ENCODE data around the gene CAPN1. TPM values are rescaled to one million over a fixed set of nuclear protein-coding genes. Genes with fewer than 3 reads are reported as not detected.

The CAPN1 gene
- polyA plus RNA-seq, 1 donor from 2014 or later: 102 TPM

DNA sequence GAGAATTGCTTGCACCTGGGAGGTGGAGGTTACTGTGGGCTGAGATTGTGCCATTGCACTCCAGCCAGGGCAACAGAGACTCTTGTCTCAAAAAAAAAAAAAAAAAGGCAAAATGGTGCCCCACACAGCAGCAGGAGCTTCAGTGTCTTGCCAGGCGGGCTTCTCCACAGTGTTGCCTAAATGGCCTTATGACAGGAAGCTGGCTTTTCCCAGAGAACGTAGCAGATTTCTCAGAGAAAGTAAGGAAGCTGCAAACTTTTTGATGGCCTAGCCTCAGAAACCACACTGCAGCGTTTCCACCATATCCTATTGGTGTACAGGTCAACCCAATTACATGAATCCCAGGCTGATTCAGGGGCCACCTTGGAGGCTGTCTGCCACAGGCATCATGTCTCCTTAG is 24.4 kb upstream of the CAPN1 start:
- Histone ChIP-seq H3K27me3 (ENCODE audit: insufficient read depth, low read depth, low read length) (no peaks in the 10 kb centered on the region), H3K9me2 (ENCODE audit: insufficient read depth, low read length) (no peaks in the 10 kb centered on the region), H4K20me1 (ENCODE audit: insufficient read depth) (no peaks in the 10 kb centered on the region), H3F3A (ENCODE audit: insufficient read depth, low read length, poor library complexity, severe bottlenecking) (no peaks in the 10 kb centered on the region), H3K4me2 (ENCODE audit: low read length) (no peak overlapping the region), H3K4me3 (ENCODE audit: low read length) (no peak overlapping the region), H3K27ac (ENCODE audit: low read length) (no peak overlapping the region), H3K9ac (ENCODE audit: low read length) (no peak overlapping the region), H3K9me3 (ENCODE audit: low read length) (no peaks in the 10 kb centered on the region), H3K36me3 (ENCODE audit: insufficient read depth, low read length) (no peaks in the 10 kb centered on the region), H2AFZ (ENCODE audit: low read depth, low read length) (no peak overlapping the region), H3K79me2 (replicated peaks; ENCODE audit: insufficient read depth, low read length) (no peaks in the 10 kb centered on the region)
- TF ChIP-seq, protein P1, sequence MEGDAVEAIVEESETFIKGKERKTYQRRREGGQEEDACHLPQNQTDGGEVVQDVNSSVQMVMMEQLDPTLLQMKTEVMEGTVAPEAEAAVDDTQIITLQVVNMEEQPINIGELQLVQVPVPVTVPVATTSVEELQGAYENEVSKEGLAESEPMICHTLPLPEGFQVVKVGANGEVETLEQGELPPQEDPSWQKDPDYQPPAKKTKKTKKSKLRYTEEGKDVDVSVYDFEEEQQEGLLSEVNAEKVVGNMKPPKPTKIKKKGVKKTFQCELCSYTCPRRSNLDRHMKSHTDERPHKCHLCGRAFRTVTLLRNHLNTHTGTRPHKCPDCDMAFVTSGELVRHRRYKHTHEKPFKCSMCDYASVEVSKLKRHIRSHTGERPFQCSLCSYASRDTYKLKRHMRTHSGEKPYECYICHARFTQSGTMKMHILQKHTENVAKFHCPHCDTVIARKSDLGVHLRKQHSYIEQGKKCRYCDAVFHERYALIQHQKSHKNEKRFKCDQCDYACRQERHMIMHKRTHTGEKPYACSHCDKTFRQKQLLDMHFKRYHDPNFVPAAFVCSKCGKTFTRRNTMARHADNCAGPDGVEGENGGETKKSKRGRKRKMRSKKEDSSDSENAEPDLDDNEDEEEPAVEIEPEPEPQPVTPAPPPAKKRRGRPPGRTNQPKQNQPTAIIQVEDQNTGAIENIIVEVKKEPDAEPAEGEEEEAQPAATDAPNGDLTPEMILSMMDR (IDR thresholded peaks at IDR 0.05; ENCODE audit: poor library complexity, severe bottlenecking): no peak
- no peak for TF ChIP-seq RAD21 (conservative IDR thresholded peaks at IDR 0.05)

DNA sequence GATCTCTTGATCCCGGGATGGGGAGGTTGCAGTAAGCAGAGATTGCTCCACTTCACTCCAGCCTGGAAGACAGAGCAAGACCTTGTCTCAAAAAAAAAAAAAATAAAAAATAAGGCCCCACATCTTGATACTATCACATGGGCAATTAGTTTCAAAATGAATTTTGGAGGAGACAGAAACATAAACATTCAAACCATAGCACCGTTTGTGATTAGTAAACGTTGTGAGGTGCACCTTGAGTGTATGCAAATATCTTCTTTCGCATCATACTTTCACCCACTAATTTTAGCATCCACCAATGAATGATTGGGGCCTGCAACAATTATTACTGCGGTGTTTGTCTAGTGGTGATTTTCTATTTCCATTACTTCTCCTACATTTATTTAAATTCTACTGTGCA is 22.7 kb upstream of the CAPN1 start:
- Histone ChIP-seq H3K36me3 (ENCODE audit: insufficient read depth, low read length) (no peaks in the 10 kb centered on the region), H3K9ac (ENCODE audit: low read length) (no peak overlapping the region), H3K9me2 (ENCODE audit: insufficient read depth, low read length) (no peaks in the 10 kb centered on the region), H4K20me1 (ENCODE audit: insufficient read depth) (no peaks in the 10 kb centered on the region), H2AFZ (ENCODE audit: low read depth, low read length) (no peak overlapping the region), H3K9me3 (ENCODE audit: low read length) (no peaks in the 10 kb centered on the region), H3K4me2 (ENCODE audit: low read length) (no peak overlapping the region), H3K4me3 (ENCODE audit: low read length) (no peak overlapping the region), H3K27me3 (ENCODE audit: insufficient read depth, low read depth, low read length) (no peaks in the 10 kb centered on the region), H3K27ac (ENCODE audit: low read length) (no peak overlapping the region), H3F3A (ENCODE audit: insufficient read depth, low read length, poor library complexity, severe bottlenecking) (no peaks in the 10 kb centered on the region), H3K79me2 (replicated peaks; ENCODE audit: insufficient read depth, low read length) (no peaks in the 10 kb centered on the region)
- TF ChIP-seq EZH2 (IDR thresholded peaks at IDR 0.05; ENCODE audit: borderline replicate concordance, insufficient read depth, low read length, poor library complexity, severe bottlenecking): no peak
- TF ChIP-seq POLR2AphosphoS5 (IDR thresholded peaks at IDR 0.05): no peak
- TF ChIP-seq EP300 (conservative IDR thresholded peaks at IDR 0.05; ENCODE audit: poor library complexity, severe bottlenecking): no peak

- Histone ChIP-seq H3K36me3 (ENCODE audit: insufficient read depth, low read length) (no peaks in the 10 kb centered on the region), H3K9me3 (ENCODE audit: low read length) (no peaks in the 10 kb centered on the region), H3K9me2 (ENCODE audit: insufficient read depth, low read length) (no peaks in the 10 kb centered on the region)
Observed at GRCh38 chr11:65160643-65161042, 21.1 kb upstream of the CAPN1 start.

More at GRCh38 chr11:65160643-65161042, 21.1 kb upstream of the CAPN1 start:
- no peak overlapping the region for H2AFZ ChIP-seq (ENCODE audit: low read depth, low read length)
- H3K27me3 ChIP-seq (ENCODE audit: insufficient read depth, low read depth, low read length): no peaks in the 10 kb centered on the region
- TF ChIP-seq RAD21 (conservative IDR thresholded peaks at IDR 0.05): no peak
- no peak for TF ChIP-seq TAF1 (IDR thresholded peaks at IDR 0.05; ENCODE audit: low read depth)
- TF ChIP-seq, protein P2, sequence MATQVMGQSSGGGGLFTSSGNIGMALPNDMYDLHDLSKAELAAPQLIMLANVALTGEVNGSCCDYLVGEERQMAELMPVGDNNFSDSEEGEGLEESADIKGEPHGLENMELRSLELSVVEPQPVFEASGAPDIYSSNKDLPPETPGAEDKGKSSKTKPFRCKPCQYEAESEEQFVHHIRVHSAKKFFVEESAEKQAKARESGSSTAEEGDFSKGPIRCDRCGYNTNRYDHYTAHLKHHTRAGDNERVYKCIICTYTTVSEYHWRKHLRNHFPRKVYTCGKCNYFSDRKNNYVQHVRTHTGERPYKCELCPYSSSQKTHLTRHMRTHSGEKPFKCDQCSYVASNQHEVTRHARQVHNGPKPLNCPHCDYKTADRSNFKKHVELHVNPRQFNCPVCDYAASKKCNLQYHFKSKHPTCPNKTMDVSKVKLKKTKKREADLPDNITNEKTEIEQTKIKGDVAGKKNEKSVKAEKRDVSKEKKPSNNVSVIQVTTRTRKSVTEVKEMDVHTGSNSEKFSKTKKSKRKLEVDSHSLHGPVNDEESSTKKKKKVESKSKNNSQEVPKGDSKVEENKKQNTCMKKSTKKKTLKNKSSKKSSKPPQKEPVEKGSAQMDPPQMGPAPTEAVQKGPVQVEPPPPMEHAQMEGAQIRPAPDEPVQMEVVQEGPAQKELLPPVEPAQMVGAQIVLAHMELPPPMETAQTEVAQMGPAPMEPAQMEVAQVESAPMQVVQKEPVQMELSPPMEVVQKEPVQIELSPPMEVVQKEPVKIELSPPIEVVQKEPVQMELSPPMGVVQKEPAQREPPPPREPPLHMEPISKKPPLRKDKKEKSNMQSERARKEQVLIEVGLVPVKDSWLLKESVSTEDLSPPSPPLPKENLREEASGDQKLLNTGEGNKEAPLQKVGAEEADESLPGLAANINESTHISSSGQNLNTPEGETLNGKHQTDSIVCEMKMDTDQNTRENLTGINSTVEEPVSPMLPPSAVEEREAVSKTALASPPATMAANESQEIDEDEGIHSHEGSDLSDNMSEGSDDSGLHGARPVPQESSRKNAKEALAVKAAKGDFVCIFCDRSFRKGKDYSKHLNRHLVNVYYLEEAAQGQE (IDR thresholded peaks at IDR 0.05; ENCODE audit: borderline replicate concordance): no peak
- TF ChIP-seq POLR2AphosphoS5 (IDR thresholded peaks at IDR 0.05): no peak
- no peak for TF ChIP-seq EZH2 (IDR thresholded peaks at IDR 0.05; ENCODE audit: borderline replicate concordance, insufficient read depth, low read length, poor library complexity, severe bottlenecking)
- TF ChIP-seq, protein P1 (IDR thresholded peaks at IDR 0.05; ENCODE audit: poor library complexity, severe bottlenecking): no peak
- no peak for TF ChIP-seq MXI1 (conservative IDR thresholded peaks at IDR 0.05; ENCODE audit: poor library complexity, severe bottlenecking)
- no peak for TF ChIP-seq SMC3 (conservative IDR thresholded peaks at IDR 0.05; ENCODE audit: poor library complexity)
- no peaks in the 10 kb centered on the region for H3F3A ChIP-seq (ENCODE audit: insufficient read depth, low read length, poor library complexity, severe bottlenecking)
- no peak overlapping the region for H3K9ac ChIP-seq (ENCODE audit: low read length)
- no peak overlapping the region for H3K4me3 ChIP-seq (ENCODE audit: low read length)
- H3K79me2 ChIP-seq (replicated peaks; ENCODE audit: insufficient read depth, low read length): no peaks in the 10 kb centered on the region
- H4K20me1 ChIP-seq (ENCODE audit: insufficient read depth): no peaks in the 10 kb centered on the region
- no peak overlapping the region for H3K4me2 ChIP-seq (ENCODE audit: low read length)
- H3K27ac ChIP-seq (ENCODE audit: low read length): no peak overlapping the region
